Gastroesophageal sphincter (tissue), 3 donors: ENCODE results near the gene ITGB8.

Experiments used
- POLR2A ChIP-seq, 2 donors: fragments of 450-650 bp; IDR thresholded peaks; one replicate each; pipeline ENCODE4 v1.6.1; 2017; ENCODE audit warnings: antibody characterized with exemption in 2 of 2, mild to moderate bottlenecking in 2 of 2, moderate library complexity in 1 of 2
- POLR2AphosphoS5 ChIP-seq: sonication (generic); formaldehyde crosslinking; IDR thresholded peaks from one replicate; pipeline ENCODE4 v1.6.1; 2017; ENCODE audit warnings: antibody characterized with exemption
- TF ChIP-seq, protein P1 (sequence below), 4 experiments: fragments of 200-600 bp in 2 of 4; fragments of 450-650 bp in 2 of 4; sonication (generic) in 1 of 4; IDR thresholded peaks; one replicate each; pipeline ENCODE4 v1.5.1; 2017 to 2019; ENCODE audit warnings: antibody characterized with exemption in 4 of 4, mild to moderate bottlenecking in 2 of 4, moderate library complexity in 2 of 4

DNA sequence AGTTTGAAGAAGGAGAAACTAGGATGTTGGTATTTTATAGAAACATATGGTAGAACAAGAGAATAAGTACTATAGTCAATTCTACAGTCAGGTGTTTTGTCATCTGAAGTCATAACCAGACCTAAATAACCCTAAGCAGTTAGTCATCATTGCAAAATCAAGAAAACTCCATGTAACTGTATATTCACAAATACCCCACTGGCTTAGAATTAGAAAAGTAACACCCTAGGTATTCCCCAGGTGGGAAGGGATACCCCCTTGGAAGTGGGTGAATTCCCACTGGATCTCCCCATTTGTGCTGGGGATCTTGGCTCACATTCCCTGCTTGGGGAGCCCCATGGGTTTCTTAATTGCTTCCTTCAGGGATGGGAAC lies 45.9 kb upstream of the ITGB8 start:
- TF ChIP-seq, protein P1, sequence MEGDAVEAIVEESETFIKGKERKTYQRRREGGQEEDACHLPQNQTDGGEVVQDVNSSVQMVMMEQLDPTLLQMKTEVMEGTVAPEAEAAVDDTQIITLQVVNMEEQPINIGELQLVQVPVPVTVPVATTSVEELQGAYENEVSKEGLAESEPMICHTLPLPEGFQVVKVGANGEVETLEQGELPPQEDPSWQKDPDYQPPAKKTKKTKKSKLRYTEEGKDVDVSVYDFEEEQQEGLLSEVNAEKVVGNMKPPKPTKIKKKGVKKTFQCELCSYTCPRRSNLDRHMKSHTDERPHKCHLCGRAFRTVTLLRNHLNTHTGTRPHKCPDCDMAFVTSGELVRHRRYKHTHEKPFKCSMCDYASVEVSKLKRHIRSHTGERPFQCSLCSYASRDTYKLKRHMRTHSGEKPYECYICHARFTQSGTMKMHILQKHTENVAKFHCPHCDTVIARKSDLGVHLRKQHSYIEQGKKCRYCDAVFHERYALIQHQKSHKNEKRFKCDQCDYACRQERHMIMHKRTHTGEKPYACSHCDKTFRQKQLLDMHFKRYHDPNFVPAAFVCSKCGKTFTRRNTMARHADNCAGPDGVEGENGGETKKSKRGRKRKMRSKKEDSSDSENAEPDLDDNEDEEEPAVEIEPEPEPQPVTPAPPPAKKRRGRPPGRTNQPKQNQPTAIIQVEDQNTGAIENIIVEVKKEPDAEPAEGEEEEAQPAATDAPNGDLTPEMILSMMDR (IDR thresholded peaks at IDR 0.05): no peak
- TF ChIP-seq POLR2A (IDR thresholded peaks at IDR 0.05) (no peak), POLR2AphosphoS5 (no peak)
